Breast epithelium (tissue), 3 donors: ENCODE results near the gene KDM4B.
"Not testable (repeated sequence)": the region's sequence is repeated elsewhere in the genome, so short reads cannot be mapped to it uniquely, and the experiment has no call there.

ENCODE experiments used
- CTCF ChIP-seq, 3 donors: fragments of 450-650 bp; IDR thresholded peaks; one replicate each; pipeline ENCODE4 v1.5.1; 2016 to 2017; ENCODE audit warnings: antibody characterized with exemption in 3 of 3, mild to moderate bottlenecking in 3 of 3, moderate library complexity in 3 of 3
- POLR2A ChIP-seq: fragments of 450-650 bp; IDR thresholded peaks from one replicate; pipeline ENCODE4 v1.6.1; 2016; ENCODE audit warnings: antibody characterized with exemption, mild to moderate bottlenecking, moderate library complexity
- POLR2AphosphoS5 ChIP-seq, 3 donors: sonication (generic); formaldehyde crosslinking; IDR thresholded peaks; one replicate each; pipeline ENCODE4 v1.6.1; 2017; ENCODE audit warnings: antibody characterized with exemption in 3 of 3

- not testable (repeated sequence) for TF ChIP-seq CTCF (IDR thresholded peaks at IDR 0.05); POLR2AphosphoS5 (IDR thresholded peaks at IDR 0.05); POLR2A
Measured at GRCh38 chr19:4950650-4951049, 18.3 kb upstream of the KDM4B start.
